Osteoblast (primary cell): Measurements from ENCODE around the gene CACFD1. TPM values are rescaled to one million over a fixed set of nuclear protein-coding genes. Genes with fewer than 3 reads are reported as not detected.

ENCODE experiments used
- DNase-seq: peaks from one replicate; pipeline ENCODE4 v3.0.0; 2011; ENCODE audit warnings: low spot score, mixed read lengths; ENCODE audit not compliant: insufficient read length; ENCODE audit errors: missing footprints
- H2AFZ ChIP-seq: 2 replicates; pipeline ENCODE4 v1.6.0; 2011; ENCODE audit warnings: mild to moderate bottlenecking, low read length
- H3K27ac ChIP-seq: 2 replicates; pipeline ENCODE4 v1.5.1; 2011; ENCODE audit warnings: mild to moderate bottlenecking, low read depth, low read length, moderate library complexity
- H3K27me3 ChIP-seq: 2 replicates; pipeline ENCODE4 v1.6.0; 2012; ENCODE audit warnings: mild to moderate bottlenecking, control low read depth, inconsistent platforms, low read length, moderate library complexity; ENCODE audit not compliant: insufficient read depth
- H3K36me3 ChIP-seq: 2 replicates; pipeline ENCODE4 v1.5.1; 2011; ENCODE audit warnings: mild to moderate bottlenecking, low read length, control low read depth, moderate library complexity; ENCODE audit not compliant: insufficient read depth
- H3K4me1 ChIP-seq: 2 replicates; pipeline ENCODE4 v1.5.1; 2011; ENCODE audit warnings: mild to moderate bottlenecking, low read length, control low read depth, moderate library complexity; ENCODE audit not compliant: insufficient read depth
- H3K4me2 ChIP-seq: 2 replicates; pipeline ENCODE4 v1.6.0; 2011; ENCODE audit warnings: mild to moderate bottlenecking, low read length; ENCODE audit not compliant: insufficient read depth
- H3K4me3 ChIP-seq: fragments of 200-600 bp; sonication (generic); 3 replicates; pipeline ENCODE4 v1.5.1; 2012; ENCODE audit warnings: mild to moderate bottlenecking, low read length, inconsistent platforms; ENCODE audit not compliant: insufficient read depth
- H3K79me2 ChIP-seq: 2 replicates; pipeline ENCODE4 v1.6.0; 2012; ENCODE audit warnings: mild to moderate bottlenecking, low read length, control low read depth, inconsistent platforms; ENCODE audit not compliant: insufficient read depth
- H3K9me3 ChIP-seq: 2 replicates; pipeline ENCODE4 v1.5.1; 2011; ENCODE audit warnings: low read depth, low read length, control low read depth
- H4K20me1 ChIP-seq: 2 replicates; pipeline ENCODE4 v1.6.0; 2012; ENCODE audit warnings: mild to moderate bottlenecking, low read length, control low read depth; ENCODE audit not compliant: insufficient read depth
- CTCF ChIP-seq: IDR thresholded peaks from 2 replicates; pipeline ENCODE4 v1.5.1; 2011; ENCODE audit warnings: mild to moderate bottlenecking, low read depth, low read length, moderate library complexity; ENCODE audit errors: extremely low read depth
- total RNA-seq: library from RNA; depleted of rRNA; stranded (reverse); fragments of >200 nt; gene quantifications from 2 replicates; pipeline ENCODE4 v1.2.3, GENCODE V29; 2012

The CACFD1 gene
- total RNA-seq, 1 donor: 9.0 TPM

- DNase-seq: peak; percentile 92
- Histone ChIP-seq H4K20me1 (no peaks in the 10 kb centered on the region), H3K4me3 (no peak overlapping the region), H3K27me3 (peaks cover 17% of the 10 kb centered on the region), H3K9me3 (no peaks in the 10 kb centered on the region), H3K4me1 (no peaks in the 10 kb centered on the region), H2AFZ (no peak overlapping the region), H3K27ac (no peak overlapping the region), H3K36me3 (no peaks in the 10 kb centered on the region), H3K4me2 (no peak overlapping the region), H3K79me2 (no peaks in the 10 kb centered on the region)
- no peak for TF ChIP-seq CTCF
Measured at GRCh38 chr9:133428617-133429101, 31.1 kb upstream of the CACFD1 start.

GRCh38 chr9:133429214-133429613, 30.6 kb upstream of the CACFD1 start:
- Histone ChIP-seq H3K9me3 (no peaks in the 10 kb centered on the region), H3K27ac (no peak overlapping the region), H3K36me3 (no peaks in the 10 kb centered on the region), H3K79me2 (no peaks in the 10 kb centered on the region), H3K4me3 (no peak overlapping the region), H2AFZ (no peak overlapping the region), H4K20me1 (no peaks in the 10 kb centered on the region), H3K4me2 (no peak overlapping the region), H3K27me3 (peaks cover 17% of the 10 kb centered on the region), H3K4me1 (no peaks in the 10 kb centered on the region)
- no peak for TF ChIP-seq CTCF
- DNase-seq: peak; percentile 81

GRCh38 chr9:133429641-133430161, 30.1 kb upstream of the CACFD1 start:
- Histone ChIP-seq H2AFZ (no peak overlapping the region), H3K27ac (no peak overlapping the region), H3K79me2 (no peaks in the 10 kb centered on the region), H3K4me3 (no peak overlapping the region), H3K4me2 (no peak overlapping the region), H3K4me1 (no peaks in the 10 kb centered on the region), H4K20me1 (no peaks in the 10 kb centered on the region), H3K36me3 (no peaks in the 10 kb centered on the region), H3K9me3 (no peaks in the 10 kb centered on the region), H3K27me3 (peaks cover 17% of the 10 kb centered on the region)
- DNase-seq: peak; percentile 97
- peak; percentile 25 for TF ChIP-seq CTCF

- no peaks in the 10 kb centered on the region for H3K9me3 ChIP-seq
- no peak overlapping the region for H3K4me2 ChIP-seq
- no peaks in the 10 kb centered on the region for H3K4me1 ChIP-seq
- TF ChIP-seq CTCF: no peak
- H3K36me3 ChIP-seq: no peaks in the 10 kb centered on the region
- H3K27ac ChIP-seq: no peak overlapping the region
- no peaks in the 10 kb centered on the region for H3K79me2 ChIP-seq
- H3K27me3 ChIP-seq: peaks cover 17% of the 10 kb centered on the region
- peak; percentile 34 for DNase-seq
- H4K20me1 ChIP-seq: no peaks in the 10 kb centered on the region
- H2AFZ ChIP-seq: no peak overlapping the region
- no peak overlapping the region for H3K4me3 ChIP-seq
Measured at GRCh38 chr9:133430244-133430643, 29.5 kb upstream of the CACFD1 start.
